ENCODE data around the gene LCN1. TPM values are rescaled to one million over a fixed set of nuclear protein-coding genes. Genes with fewer than 3 reads are reported as not detected.
A peak's percentile ranks its signal among the peaks of the same experiment; 100 is the strongest.
"Not testable (repeated sequence)": the region's sequence is repeated elsewhere in the genome, so short reads cannot be mapped to it uniquely, and the experiment has no call there.

LCN1 gene
- total RNA-seq, 4 donors from 2014 or later = not detected

DNA sequence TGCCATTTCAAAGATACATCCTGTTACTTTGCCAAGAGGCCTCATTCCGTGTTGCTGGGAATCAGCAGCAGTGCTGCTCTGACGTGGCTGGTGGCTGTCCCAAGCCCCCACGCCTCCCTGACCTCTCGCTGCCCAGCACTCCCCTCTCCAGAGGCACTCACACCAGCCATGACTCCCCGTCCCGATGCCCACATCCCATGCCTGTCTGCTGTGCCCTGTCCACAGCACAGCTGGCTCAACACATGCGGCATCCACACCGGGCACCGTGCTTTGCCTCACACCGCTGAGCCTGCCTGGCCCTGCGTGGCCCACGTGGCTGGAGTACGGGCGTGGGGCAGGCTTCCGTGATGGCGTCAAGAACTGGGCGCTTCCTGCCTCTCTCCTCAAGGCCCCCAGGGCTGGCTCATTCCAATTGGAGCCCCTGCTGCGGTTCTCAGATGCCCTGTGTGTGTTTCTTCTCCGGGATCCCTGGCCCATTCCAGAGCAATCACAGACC lies 7.8 kb upstream of the LCN1 start:
- peak; percentile 37 to 67 for DNase-seq (ENCODE audit: low spot score in 2 of 2)
- peaks cover 10% of the 10 kb centered on the region for H3K27me3 ChIP-seq
- H3K4me1 ChIP-seq = no peaks in the 10 kb centered on the region
- 55% methylated on average over 5 of the region's 19 CpGs for WGBS
- no peak overlapping the region for H3K4me3 ChIP-seq
- TF ChIP-seq EP300 (IDR thresholded peaks at IDR 0.05) (no peak), POLR2AphosphoS5 (IDR thresholded peaks at IDR 0.05) (no peak), POLR2A (IDR thresholded peaks at IDR 0.05) (no peak)
- TF ChIP-seq, protein P1, sequence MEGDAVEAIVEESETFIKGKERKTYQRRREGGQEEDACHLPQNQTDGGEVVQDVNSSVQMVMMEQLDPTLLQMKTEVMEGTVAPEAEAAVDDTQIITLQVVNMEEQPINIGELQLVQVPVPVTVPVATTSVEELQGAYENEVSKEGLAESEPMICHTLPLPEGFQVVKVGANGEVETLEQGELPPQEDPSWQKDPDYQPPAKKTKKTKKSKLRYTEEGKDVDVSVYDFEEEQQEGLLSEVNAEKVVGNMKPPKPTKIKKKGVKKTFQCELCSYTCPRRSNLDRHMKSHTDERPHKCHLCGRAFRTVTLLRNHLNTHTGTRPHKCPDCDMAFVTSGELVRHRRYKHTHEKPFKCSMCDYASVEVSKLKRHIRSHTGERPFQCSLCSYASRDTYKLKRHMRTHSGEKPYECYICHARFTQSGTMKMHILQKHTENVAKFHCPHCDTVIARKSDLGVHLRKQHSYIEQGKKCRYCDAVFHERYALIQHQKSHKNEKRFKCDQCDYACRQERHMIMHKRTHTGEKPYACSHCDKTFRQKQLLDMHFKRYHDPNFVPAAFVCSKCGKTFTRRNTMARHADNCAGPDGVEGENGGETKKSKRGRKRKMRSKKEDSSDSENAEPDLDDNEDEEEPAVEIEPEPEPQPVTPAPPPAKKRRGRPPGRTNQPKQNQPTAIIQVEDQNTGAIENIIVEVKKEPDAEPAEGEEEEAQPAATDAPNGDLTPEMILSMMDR (IDR thresholded peaks at IDR 0.05) = no peak
- H3K9me3 ChIP-seq = no peaks in the 10 kb centered on the region
- no peak overlapping the region for H3K27ac ChIP-seq
- no peaks in the 10 kb centered on the region for H3K36me3 ChIP-seq

DNA sequence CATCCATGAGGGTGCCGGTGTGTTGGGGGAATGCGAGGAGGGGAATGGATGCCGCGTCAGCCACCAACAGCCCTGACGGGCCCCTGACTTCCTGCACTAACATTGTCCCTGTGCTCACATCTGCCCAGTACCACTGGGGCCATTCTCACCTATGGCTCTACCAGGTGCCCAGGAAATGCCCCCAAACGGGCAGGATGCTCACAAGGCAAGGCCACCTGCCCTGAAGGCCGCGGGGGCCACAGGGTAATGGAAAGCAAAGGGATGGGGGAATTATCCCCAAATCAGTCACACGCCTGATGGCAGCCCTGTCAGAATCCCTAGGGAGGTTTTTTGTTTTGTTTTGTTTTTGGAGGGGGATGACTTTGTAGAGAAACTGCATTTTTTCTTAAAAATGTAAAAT lies 7.3 kb upstream of the LCN1 start:
- H3K4me3 ChIP-seq; H3K27ac ChIP-seq; DNase-seq (ENCODE audit: low spot score in 2 of 2); H3K36me3 ChIP-seq; H3K9me3 ChIP-seq; H3K4me1 ChIP-seq: not testable (repeated sequence)
- no CpG with 5 or more reads among the region's 9 CpGs for WGBS
- H3K27me3 ChIP-seq = peaks cover 13% of the 10 kb centered on the region

DNA sequence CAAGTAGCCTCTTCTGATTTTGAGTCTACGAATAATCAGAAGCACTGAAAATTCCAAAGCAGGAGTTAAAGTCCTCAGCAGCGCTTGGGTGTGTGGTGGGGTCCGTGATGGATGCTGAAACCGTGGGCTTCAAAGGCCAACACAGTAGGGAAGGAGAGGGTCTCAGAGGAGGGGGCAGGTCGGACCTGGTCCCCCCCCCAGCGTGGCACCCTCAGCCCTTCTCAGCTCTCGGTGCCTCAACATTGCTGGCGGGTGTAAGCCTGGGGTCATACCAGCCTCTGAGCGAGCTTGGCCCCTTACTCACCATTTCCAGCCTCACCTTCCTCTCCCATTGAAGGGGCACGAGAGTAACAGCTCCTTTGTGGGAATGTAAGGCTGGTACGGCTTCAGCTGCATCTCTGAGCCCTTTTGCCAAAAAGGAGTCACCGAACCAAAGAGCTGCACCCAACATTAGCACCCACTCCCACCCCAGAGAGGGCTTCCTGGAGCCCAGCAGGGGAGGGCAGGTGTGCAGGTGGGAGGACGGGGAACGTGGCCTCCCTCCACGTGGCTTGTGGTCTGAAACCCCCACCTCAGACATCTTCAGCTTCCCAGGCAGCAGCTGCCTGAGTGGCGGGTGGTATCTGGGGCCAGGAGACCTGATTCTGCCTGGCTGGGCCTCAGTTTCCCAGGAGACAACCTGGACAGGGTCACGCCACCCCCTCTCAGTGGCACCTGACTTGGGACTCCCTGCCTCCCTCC lies 6.7 kb upstream of the LCN1 start:
- H3K27ac ChIP-seq = no peak overlapping the region
- H3K9me3 ChIP-seq = no peaks in the 10 kb centered on the region
- H3K27me3 ChIP-seq = peaks cover 13% of the 10 kb centered on the region
- peak; percentile 33 to 63 for DNase-seq (ENCODE audit: low spot score in 2 of 2)
- H3K36me3 ChIP-seq = no peaks in the 10 kb centered on the region
- no peak overlapping the region for H3K4me3 ChIP-seq
- TF ChIP-seq, protein P1 (IDR thresholded peaks at IDR 0.05) = no peak
- TF ChIP-seq EP300 (IDR thresholded peaks at IDR 0.05) (no peak), POLR2AphosphoS5 (IDR thresholded peaks at IDR 0.05) (no peak), POLR2A (IDR thresholded peaks at IDR 0.05) (no peak)
- no peaks in the 10 kb centered on the region for H3K4me1 ChIP-seq
- 83% methylated on average over 12 of the region's 17 CpGs for whole genome bisulfite sequencing

DNA sequence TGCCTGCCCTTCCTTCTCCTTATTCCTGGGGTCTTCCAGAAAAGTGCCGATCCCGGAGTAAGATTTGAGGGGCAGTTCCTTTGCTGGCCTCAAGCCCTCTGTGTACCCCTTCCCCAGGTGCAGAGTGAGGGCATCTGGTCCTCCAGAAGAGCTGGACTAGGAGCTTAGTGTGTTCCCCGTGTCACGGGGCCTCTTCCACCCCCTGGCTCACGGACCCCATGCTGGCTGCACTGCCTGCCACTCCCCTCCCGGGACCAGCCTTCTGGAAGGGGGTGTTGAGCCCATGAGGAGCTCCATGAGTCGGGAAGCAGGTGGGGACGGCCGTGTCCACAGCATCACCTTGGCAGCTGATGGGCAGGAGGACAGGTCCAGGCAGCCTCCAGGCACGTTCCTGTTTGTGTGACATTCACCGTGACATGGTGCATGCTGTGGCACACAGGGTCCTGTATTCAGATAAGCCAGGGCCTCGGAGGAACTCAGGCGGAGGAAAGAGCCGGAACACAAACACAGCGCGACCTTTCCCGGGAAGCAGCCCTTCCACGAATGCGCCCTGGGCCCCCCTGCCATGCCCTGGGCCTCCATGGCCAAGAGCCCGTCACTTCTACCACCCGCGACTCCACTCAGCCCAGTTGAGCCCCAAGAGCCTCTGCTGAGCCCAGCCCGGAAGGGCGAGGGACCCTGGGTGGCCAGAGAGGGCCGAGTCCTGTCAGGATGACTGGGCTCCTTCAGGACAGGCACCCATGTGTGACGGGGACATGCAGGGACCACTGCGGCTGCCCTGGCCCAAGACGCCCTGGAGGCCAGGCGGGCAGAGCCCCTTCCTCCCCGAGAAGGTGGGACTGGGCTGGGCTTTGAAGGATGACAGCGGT lies 5.9 kb upstream of the LCN1 start:
- peak; percentile 39 to 77 for DNase-seq (ENCODE audit: low spot score in 2 of 2)
- Histone ChIP-seq H3K27me3 (peaks cover 13% of the 10 kb centered on the region), H3K9me3 (no peaks in the 10 kb centered on the region), H3K4me3 (no peak overlapping the region), H3K27ac (no peak overlapping the region), H3K4me1 (no peaks in the 10 kb centered on the region), H3K36me3 (no peaks in the 10 kb centered on the region)
- 75% methylated on average over 7 of the region's 31 CpGs for WGBS
- TF ChIP-seq POLR2AphosphoS5 (IDR thresholded peaks at IDR 0.05) = no peak
- TF ChIP-seq, protein P1 (IDR thresholded peaks at IDR 0.05) = no peak

DNA sequence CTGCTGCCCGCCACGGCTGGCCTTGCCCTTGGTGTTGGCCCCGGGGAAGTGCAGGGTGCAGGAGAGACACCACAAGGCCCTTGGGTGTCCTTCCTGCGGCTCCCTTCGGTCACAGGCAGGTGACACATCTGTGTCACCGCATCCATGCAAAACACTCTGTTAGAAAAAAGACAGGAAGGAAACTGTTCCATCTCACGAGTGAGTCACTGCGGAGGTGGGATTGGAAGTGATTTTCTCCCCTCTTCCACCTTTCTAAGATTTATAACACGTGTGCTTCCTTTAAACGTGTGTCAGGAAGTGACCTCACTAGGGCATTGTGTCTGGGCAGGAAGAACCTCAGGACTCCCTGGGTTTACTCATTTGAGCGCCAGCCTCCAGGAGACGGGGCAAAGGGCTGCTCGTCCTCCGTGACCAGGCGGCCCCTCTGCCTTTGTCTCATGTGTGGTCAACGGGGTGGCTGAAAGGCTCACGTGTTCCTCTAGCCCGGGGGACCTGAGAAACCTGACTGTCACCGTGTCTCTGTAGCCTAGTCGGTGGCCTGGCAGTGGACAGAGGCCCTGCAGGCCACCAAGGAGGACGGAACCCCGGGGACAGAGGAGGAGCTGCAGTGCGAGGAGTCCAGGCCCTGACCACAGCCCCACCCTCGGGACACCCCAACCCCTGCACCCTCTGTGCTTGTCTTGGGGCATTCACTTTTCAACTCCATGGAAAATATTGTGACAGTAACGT lies 4.9 kb upstream of the LCN1 start:
- no peak overlapping the region for H3K27ac ChIP-seq
- peaks cover 13% of the 10 kb centered on the region for H3K27me3 ChIP-seq
- no peaks in the 10 kb centered on the region for H3K4me1 ChIP-seq
- WGBS = 81% methylated on average over 22 of the region's 25 CpGs
- DNase-seq (ENCODE audit: low spot score in 2 of 2) = peak; percentile 32 to 55
- no peak overlapping the region for H3K4me3 ChIP-seq
- no peaks in the 10 kb centered on the region for H3K36me3 ChIP-seq
- TF ChIP-seq POLR2A (IDR thresholded peaks at IDR 0.05) (no peak), POLR2AphosphoS5 (IDR thresholded peaks at IDR 0.05) (no peak), EP300 (IDR thresholded peaks at IDR 0.05) (no peak)
- TF ChIP-seq, protein P1 (IDR thresholded peaks at IDR 0.05) = no peak
- H3K9me3 ChIP-seq = no peaks in the 10 kb centered on the region

Data from suprapubic skin (tissue), 4 donors.